Measurements from ENCODE around the gene PLEKHA1.

Gene PLEKHA1

GRCh38 chr10:122374237-122374858 lies at the start of gene PLEKHA1:
PLEKHA1 (plus strand) TSS chr10:122374708; CDS start chr10:122393201, 18,493 bp downstream.
- peak; percentile 91 for DNase-seq

- DNase-seq = no peak
Measured at GRCh38 chr10:122325235-122325634, 49.3 kb upstream of the PLEKHA1 start.

- no peak for DNase-seq
Measured at GRCh38 chr10:122326385-122326784, 48.1 kb upstream of the PLEKHA1 start.

- DNase-seq = no peak
Measured at GRCh38 chr10:122326806-122327205, 47.7 kb upstream of the PLEKHA1 start.

GRCh38 chr10:122327237-122328206 lies 47.0 kb upstream of the PLEKHA1 start:
- DNase-seq = no peak

- DNase-seq = no peak
Measured at GRCh38 chr10:122328676-122329075, 45.8 kb upstream of the PLEKHA1 start.

- no peak for DNase-seq
Measured at GRCh38 chr10:122329416-122329815, 45.1 kb upstream of the PLEKHA1 start.

GRCh38 chr10:122331100-122331499 lies 43.4 kb upstream of the PLEKHA1 start:
- DNase-seq = no peak

GRCh38 chr10:122331615-122332446 lies 42.7 kb upstream of the PLEKHA1 start:
- DNase-seq = no peak

- no peak for DNase-seq
Measured at GRCh38 chr10:122333037-122333436, 41.5 kb upstream of the PLEKHA1 start.

- no peak for DNase-seq
Measured at GRCh38 chr10:122336332-122336731, 38.2 kb upstream of the PLEKHA1 start.

GRCh38 chr10:122336961-122337360 lies 37.5 kb upstream of the PLEKHA1 start:
- DNase-seq = no peak

GRCh38 chr10:122338609-122339441 lies 35.7 kb upstream of the PLEKHA1 start:
- DNase-seq = no peak

- no peak for DNase-seq
Measured at GRCh38 chr10:122341141-122341810, 33.2 kb upstream of the PLEKHA1 start.

GRCh38 chr10:122342293-122343134 lies 32.0 kb upstream of the PLEKHA1 start:
- DNase-seq = peak; percentile 42

- DNase-seq = no peak
Measured at GRCh38 chr10:122343135-122343800, 31.2 kb upstream of the PLEKHA1 start.

- DNase-seq = no peak
Measured at GRCh38 chr10:122343936-122344335, 30.6 kb upstream of the PLEKHA1 start.

- DNase-seq = no peak
Measured at GRCh38 chr10:122344741-122345258, 29.7 kb upstream of the PLEKHA1 start.

GRCh38 chr10:122346326-122346950 lies 28.1 kb upstream of the PLEKHA1 start:
- no peak for DNase-seq
